H9 (cell line): ENCODE measurements around the gene PDE1A. TPM values are rescaled to one million over a fixed set of nuclear protein-coding genes. Genes with fewer than 3 reads are reported as not detected.

Source experiments
- DNase-seq: peaks from one replicate; pipeline ENCODE4 v3.0.0-alpha.2; 2017
- H2AFZ ChIP-seq: one replicate; pipeline ENCODE4 v1.6.1; 2013; ENCODE audit warnings: mild to moderate bottlenecking, low read length, control low read depth, moderate library complexity
- H2AK5ac ChIP-seq: 2 replicates; pipeline ENCODE4 v1.6.1; 2013; ENCODE audit warnings: low read length, control low read depth, mixed read lengths; ENCODE audit not compliant: insufficient read length
- H2BK120ac ChIP-seq: one replicate; pipeline ENCODE4 v1.6.1; 2013; ENCODE audit warnings: low read depth, mild to moderate bottlenecking, low read length, control low read depth, inconsistent platforms; ENCODE audit not compliant: poor library complexity, severe bottlenecking
- H2BK12ac ChIP-seq: 2 replicates; pipeline ENCODE4 v1.6.1; 2013; ENCODE audit warnings: low read length, control low read depth, mixed read lengths, low read depth; ENCODE audit not compliant: insufficient read length
- H2BK15ac ChIP-seq: 2 replicates; pipeline ENCODE4 v1.6.1; 2013; ENCODE audit warnings: low read depth, low read length, control low read depth
- H2BK20ac ChIP-seq: one replicate; pipeline ENCODE4 v1.6.1; 2013; ENCODE audit warnings: low read depth, mild to moderate bottlenecking, low read length, control low read depth, inconsistent platforms; ENCODE audit not compliant: poor library complexity, severe bottlenecking
- H2BK5ac ChIP-seq: 2 replicates; pipeline ENCODE4 v1.6.1; 2013; ENCODE audit warnings: low read length, control low read depth, mixed read lengths; ENCODE audit not compliant: insufficient read length
- H3K14ac ChIP-seq: 2 replicates; pipeline ENCODE4 v1.6.1; 2013; ENCODE audit warnings: low read length, control low read depth; ENCODE audit not compliant: insufficient read depth
- H3K18ac ChIP-seq: 2 replicates; pipeline ENCODE4 v1.6.1; 2013; ENCODE audit warnings: low read depth, mild to moderate bottlenecking, mixed read lengths, low read length, control low read depth; ENCODE audit not compliant: insufficient read length
- H3K23ac ChIP-seq: 2 replicates; pipeline ENCODE4 v1.6.1; 2013; ENCODE audit warnings: low read length, control low read depth, mixed read lengths, low read depth; ENCODE audit not compliant: insufficient read length
- H3K23me2 ChIP-seq: 2 replicates; pipeline ENCODE4 v1.6.1; 2013; ENCODE audit warnings: low read depth, mild to moderate bottlenecking, mixed read lengths, low read length, control low read depth; ENCODE audit not compliant: insufficient read length, poor library complexity, severe bottlenecking
- H3K27ac ChIP-seq: 2 replicates; pipeline ENCODE4 v1.5.1; 2013; ENCODE audit warnings: low read length, control low read depth, mixed read lengths, low read depth; ENCODE audit not compliant: insufficient read length
- H3K27me3 ChIP-seq: 2 replicates; pipeline ENCODE4 v1.6.1; 2013; ENCODE audit warnings: low read length, control low read depth, inconsistent platforms; ENCODE audit not compliant: insufficient read depth
- H3K4ac ChIP-seq: 2 replicates; pipeline ENCODE4 v1.6.1; 2013; ENCODE audit warnings: low read depth, mild to moderate bottlenecking, control low read depth, inconsistent platforms, low read length, moderate library complexity
- H3K4me1 ChIP-seq: 2 replicates; pipeline ENCODE4 v1.6.1; 2013; ENCODE audit warnings: low read length, control low read depth, inconsistent platforms; ENCODE audit not compliant: insufficient read depth
- H3K4me2 ChIP-seq: 2 replicates; pipeline ENCODE4 v1.6.1; 2013; ENCODE audit warnings: low read length, control low read depth, mixed read lengths; ENCODE audit not compliant: insufficient read length, insufficient read depth
- H3K56ac ChIP-seq: 2 replicates; pipeline ENCODE4 v1.6.1; 2013; ENCODE audit warnings: low read depth, mild to moderate bottlenecking, mixed read lengths, low read length, control low read depth; ENCODE audit not compliant: insufficient read length
- H3K79me1 ChIP-seq: 2 replicates; pipeline ENCODE4 v1.6.1; 2013; ENCODE audit warnings: low read depth, mild to moderate bottlenecking, moderate library complexity, low read length, control low read depth, inconsistent platforms; ENCODE audit not compliant: insufficient read depth, poor library complexity, severe bottlenecking
- H3K79me2 ChIP-seq: 2 replicates; pipeline ENCODE4 v1.6.1; 2013; ENCODE audit warnings: low read length, control low read depth, inconsistent platforms; ENCODE audit not compliant: insufficient read depth
- H3K9ac ChIP-seq: 2 replicates; pipeline ENCODE4 v1.6.1; 2013; ENCODE audit warnings: low read length, control low read depth, mixed read lengths; ENCODE audit not compliant: insufficient read length; ENCODE audit errors: extremely low read depth
- H3K9me3 ChIP-seq: one replicate; pipeline ENCODE4 v1.6.1; 2013; ENCODE audit warnings: low read depth, low read length, inconsistent platforms; ENCODE audit not compliant: control insufficient read depth
- H3T11ph ChIP-seq: one replicate; pipeline ENCODE4 v1.6.1; 2013; ENCODE audit warnings: mild to moderate bottlenecking, low read length, control low read depth, inconsistent platforms
- H4K20me1 ChIP-seq: one replicate; pipeline ENCODE4 v1.6.1; 2013; ENCODE audit not compliant: control insufficient read depth, insufficient read length, insufficient read depth
- H4K5ac ChIP-seq: 2 replicates; pipeline ENCODE4 v1.6.1; 2013; ENCODE audit warnings: low read depth, mild to moderate bottlenecking, mixed read lengths, low read length, control low read depth; ENCODE audit not compliant: insufficient read length
- H4K8ac ChIP-seq: replicated peaks from 2 replicates; pipeline ENCODE4 v1.6.1; 2013; ENCODE audit warnings: low read length, control low read depth, mixed read lengths, low read depth; ENCODE audit not compliant: insufficient read length
- H4K91ac ChIP-seq: 2 replicates; pipeline ENCODE4 v1.6.1; 2013; ENCODE audit warnings: low read depth, mild to moderate bottlenecking, moderate library complexity, mixed read lengths, low read length, control low read depth; ENCODE audit not compliant: insufficient read length
- H3K27ac Mint-ChIP-seq, 3 experiments: 2 replicates in 2 of 3; 3 replicates in 1 of 3; pipeline ENCODE4 v1.8.0; 2020 to 2021; ENCODE audit warnings: mixed read lengths in 3 of 3, mild to moderate bottlenecking in 1 of 3, moderate library complexity in 1 of 3
- H3K27me3 Mint-ChIP-seq: 2 replicates; pipeline ENCODE4 v1.8.0; 2021; ENCODE audit warnings: low read depth, mild to moderate bottlenecking, moderate library complexity, mixed read lengths
- H3K36me3 Mint-ChIP-seq, 3 experiments: 2 replicates in 2 of 3; 3 replicates in 1 of 3; pipeline ENCODE4 v1.8.0; 2020 to 2021; ENCODE audit warnings: low read depth in 3 of 3, mixed read lengths in 3 of 3; ENCODE audit not compliant: insufficient read depth in 1 of 3
- H3K4me1 Mint-ChIP-seq, 2 experiments: 2 replicates each; pipeline ENCODE4 v1.8.0; 2020; ENCODE audit warnings: mixed read lengths in 2 of 2
- H3K4me3 Mint-ChIP-seq, 2 experiments: 2 replicates in 1 of 2; 3 replicates in 1 of 2; pipeline ENCODE4 v1.8.0; 2020 to 2021; ENCODE audit warnings: mild to moderate bottlenecking in 2 of 2, mixed read lengths in 2 of 2, moderate library complexity in 1 of 2
- H3K9me3 Mint-ChIP-seq, 2 experiments: 2 replicates in 1 of 2; 3 replicates in 1 of 2; pipeline ENCODE4 v1.8.0; 2020; ENCODE audit warnings: mild to moderate bottlenecking in 2 of 2, mixed read lengths in 2 of 2, moderate library complexity in 1 of 2
- CTCF ChIP-seq: fragments of 200-600 bp; sonication (generic); conservative IDR thresholded peaks from 3 replicates; pipeline ENCODE4 v1.8.0; 2021; ENCODE audit warnings: antibody characterized with exemption, mild to moderate bottlenecking
- whole genome bisulfite sequencing: extraction: QIAGEN DNeasy Blood & Tissue Kit; methylation state at CpG from one replicate; pipeline ENCODE4 v1.1.7; 2013; ENCODE audit warnings: missing lambda C conversion rate, low lambda C conversion rate, mixed read lengths; ENCODE audit not compliant: insufficient read length; ENCODE audit errors: extremely low coverage; 5-methylcytosine and 5-hydroxymethylcytosine counted together
- total RNA-seq: library from RNA; stranded (reverse); gene quantifications from 2 replicates; pipeline ENCODE4 v1.2.1, GENCODE V29; 2021

PDE1A gene
- total RNA-seq, 1 experiment from 2014 or later, result 0.11 TPM

- Mint-ChIP-seq H3K27me3 (no peaks in the 10 kb centered on the region), H3K4me1 (no peaks in the 10 kb centered on the region; a peak in 1 of 4 replicates), H3K9me3 (no peaks in the 10 kb centered on the region), H3K4me3 (no peak overlapping the region), H3K27ac (no peak overlapping the region), H3K36me3 (no peaks in the 10 kb centered on the region)
- H3K27me3 ChIP-seq, result no peaks in the 10 kb centered on the region
- no peak overlapping the region for H2BK20ac ChIP-seq
- no peaks in the 10 kb centered on the region for H3K79me2 ChIP-seq
- no peak overlapping the region for H2BK12ac ChIP-seq
- no peak overlapping the region for H3K18ac ChIP-seq
- H3K4me1 ChIP-seq, result no peaks in the 10 kb centered on the region
- WGBS, result no CpG with 5 or more reads among the region's 5 CpGs
- no peak overlapping the region for H3K56ac ChIP-seq
- no peaks in the 10 kb centered on the region for H3K79me1 ChIP-seq
- no peaks in the 10 kb centered on the region for H4K20me1 ChIP-seq
- H4K8ac ChIP-seq, result no peak overlapping the region
- no peak overlapping the region for H3K27ac ChIP-seq
- H3K9me3 ChIP-seq, result no peaks in the 10 kb centered on the region
- no peaks in the 10 kb centered on the region for H3K23me2 ChIP-seq
- no peak overlapping the region for H3K23ac ChIP-seq
- no peak for DNase-seq
- H3K4me2 ChIP-seq, result no peak overlapping the region
- TF ChIP-seq CTCF, result no peak
- no peak overlapping the region for H2BK120ac ChIP-seq
- H3K14ac ChIP-seq, result no peak overlapping the region
- H2AK5ac ChIP-seq, result no peak overlapping the region
- H2AFZ ChIP-seq, result no peak overlapping the region
- no peak overlapping the region for H4K91ac ChIP-seq
- no peak overlapping the region for H3K4ac ChIP-seq
- no peak overlapping the region for H2BK15ac ChIP-seq
- H4K5ac ChIP-seq, result no peak overlapping the region
- H3T11ph ChIP-seq, result no peak overlapping the region
- no peak overlapping the region for H2BK5ac ChIP-seq
- H3K9ac ChIP-seq, result no peak overlapping the region
Observed at GRCh38 chr2:182420669-182421068, 6.2 kb downstream of the PDE1A start.
